Measurements from ENCODE around the gene RAB1A. TPM values are rescaled to one million over a fixed set of nuclear protein-coding genes. Genes with fewer than 3 reads are reported as not detected.
A peak's percentile ranks its signal among the peaks of the same experiment; 100 is the strongest.

The RAB1A gene
- total and polyA plus RNA-seq, 2 donors (not counting 1 experiment from before 2014, with no cell fraction given): 26.6 to 42.2 TPM

- Histone ChIP-seq H3K36me3 (replicated peaks in 1 of 2; ENCODE audit: control extremely low read depth in 1 of 2, control insufficient read depth in 1 of 2, extremely low read depth in 1 of 2, insufficient read depth in 2 of 2, low read length in 1 of 2) (peaks cover 15 to 56% of the 10 kb centered on the region in 2 experiments), H3K27me3 (replicated peaks in 1 of 4; ENCODE audit: control extremely low read depth in 1 of 4, control insufficient read depth in 3 of 4, insufficient read depth in 4 of 4, low read length in 3 of 4) (no peaks in the 10 kb centered on the region), H3K4me2 (replicated peaks; ENCODE audit: low read depth, low read length, poor library complexity, severe bottlenecking) (no peak overlapping the region), H3K9me3 (ENCODE audit: control extremely low read depth in 1 of 3, control insufficient read depth in 2 of 3, insufficient read depth in 1 of 3, low read length in 2 of 3) (no peaks in the 10 kb centered on the region), H3K9ac (ENCODE audit: low read length) (no peak overlapping the region), H4K20me1 (ENCODE audit: control insufficient read depth, insufficient read depth, low read length, poor library complexity, severe bottlenecking) (peaks cover 14% of the 10 kb centered on the region), H3K27ac (ENCODE audit: low read length in 2 of 2) (no peak overlapping the region), H3K4me1 (ENCODE audit: control insufficient read depth in 2 of 2, insufficient read depth in 2 of 2, low read length in 2 of 2) (peaks cover 0 to 7% of the 10 kb centered on the region in 2 donors), H3K4me3 (ENCODE audit: control extremely low read depth in 1 of 5, extremely low read depth in 1 of 5, insufficient read depth in 1 of 5, low read depth in 2 of 5, low read length in 4 of 5) (no peak overlapping the region), H2AFZ (ENCODE audit: insufficient read depth, low read depth, low read length, poor library complexity, severe bottlenecking) (no peak overlapping the region), H3K79me2 (ENCODE audit: control insufficient read depth, insufficient read depth, low read length) (no peaks in the 10 kb centered on the region)
- ChIA-PET CTCF (interaction anchor here (0.5 kb wide), 1 partner anchor 184 kb away, joined by 4 read pairs; no protein-coding TSS in a partner anchor), POLR2A (no interaction called here)
- no peak for DNase-seq
- Mint-ChIP-seq H3K4me3 (no peak overlapping the region), H3K4me1 (peaks cover 18% of the 10 kb centered on the region), H3K27ac (no peak overlapping the region), H3K9me3 (ENCODE audit: insufficient read depth) (no peaks in the 10 kb centered on the region), H3K27me3 (no peaks in the 10 kb centered on the region)
- 95% methylated on average over 4 of the region's 6 CpGs for WGBS (ENCODE audit: insufficient coverage)
- no peak for TF ChIP-seq CTCF (IDR thresholded peaks at IDR 0.05)
- TF ChIP-seq EZH2 (IDR thresholded peaks at IDR 0.05; ENCODE audit: borderline replicate concordance, insufficient read depth, low read depth, low read length, poor library complexity, severe bottlenecking): no peak
- intact Hi-C loops (cut with micrococcal nuclease): no loop called here
- ATAC-seq (ENCODE audit: low read depth): no peak
Observed at GRCh38 chr2:65079017-65079416, 50.9 kb downstream of the RAB1A start.

- Histone ChIP-seq H3K4me2 (replicated peaks; ENCODE audit: low read depth, low read length, poor library complexity, severe bottlenecking) (no peak overlapping the region), H3K27me3 (replicated peaks in 1 of 4; ENCODE audit: control extremely low read depth in 1 of 4, control insufficient read depth in 3 of 4, insufficient read depth in 4 of 4, low read length in 3 of 4) (no peaks in the 10 kb centered on the region), H3K36me3 (replicated peaks in 1 of 2; ENCODE audit: control extremely low read depth in 1 of 2, control insufficient read depth in 1 of 2, extremely low read depth in 1 of 2, insufficient read depth in 2 of 2, low read length in 1 of 2) (peaks cover 9 to 51% of the 10 kb centered on the region in 2 experiments), H3K9me3 (ENCODE audit: control extremely low read depth in 1 of 3, control insufficient read depth in 2 of 3, insufficient read depth in 1 of 3, low read length in 2 of 3) (no peaks in the 10 kb centered on the region), H3K4me1 (ENCODE audit: control insufficient read depth in 2 of 2, insufficient read depth in 2 of 2, low read length in 2 of 2) (peaks cover 0 to 7% of the 10 kb centered on the region in 2 donors), H3K9ac (ENCODE audit: low read length) (no peak overlapping the region), H3K4me3 (ENCODE audit: control extremely low read depth in 1 of 5, extremely low read depth in 1 of 5, insufficient read depth in 1 of 5, low read depth in 2 of 5, low read length in 4 of 5) (no peak overlapping the region), H2AFZ (ENCODE audit: insufficient read depth, low read depth, low read length, poor library complexity, severe bottlenecking) (no peak overlapping the region), H3K79me2 (ENCODE audit: control insufficient read depth, insufficient read depth, low read length) (no peaks in the 10 kb centered on the region), H4K20me1 (ENCODE audit: control insufficient read depth, insufficient read depth, low read length, poor library complexity, severe bottlenecking) (peaks cover 6% of the 10 kb centered on the region), H3K27ac (ENCODE audit: low read length in 2 of 2) (peak overlapping the region in 1 of 2 donors; percentile 25)
- WGBS (ENCODE audit: insufficient coverage): 89% methylated on average over 5 of the region's 7 CpGs
- peaks cover 22% of the 10 kb centered on the region for H3K4me1 Mint-ChIP-seq
- DNase-seq: no peak
- ChIA-PET CTCF (interaction anchor here (1.0 to 2.0 kb wide), 3 partner anchors 10 to 109 kb away, joined by 3 to 9 read pairs (median 4); no protein-coding TSS in a partner anchor), POLR2A (interaction anchor here (0.6 to 0.7 kb wide), 2 partner anchors 52 to 71 kb away, joined by 3 to 4 read pairs; partner anchors contain the start of gene RAB1A)
- H3K27me3 Mint-ChIP-seq: no peaks in the 10 kb centered on the region
- intact Hi-C loops (cut with micrococcal nuclease): no loop called here
- no peaks in the 10 kb centered on the region for H3K9me3 Mint-ChIP-seq (ENCODE audit: insufficient read depth)
- TF ChIP-seq EZH2 (IDR thresholded peaks at IDR 0.05; ENCODE audit: borderline replicate concordance, insufficient read depth, low read depth, low read length, poor library complexity, severe bottlenecking) (no peak), CTCF (IDR thresholded peaks at IDR 0.05) (no peak)
- no peak overlapping the region for H3K4me3 Mint-ChIP-seq
- peak overlapping the region; percentile 62 for H3K27ac Mint-ChIP-seq
- no peak for ATAC-seq (ENCODE audit: low read depth)
Observed at GRCh38 chr2:65077898-65078297, 52.0 kb downstream of the RAB1A start.
